HUES48 (cell line): Measurements from ENCODE around the gene RPL15.

Experiments used
- H3K27ac ChIP-seq: one replicate; pipeline ENCODE4 v1.7.0; 2013; ENCODE audit warnings: low read depth, low read length, inconsistent platforms
- H3K27me3 ChIP-seq: 2 replicates; pipeline ENCODE4 v1.6.1; 2013; ENCODE audit warnings: mild to moderate bottlenecking, low read length; ENCODE audit not compliant: control insufficient read depth, insufficient read depth
- H3K36me3 ChIP-seq: 2 replicates; pipeline ENCODE4 v1.6.1; 2013; ENCODE audit warnings: low read length; ENCODE audit not compliant: control insufficient read depth, insufficient read depth
- H3K4me1 ChIP-seq: 2 replicates; pipeline ENCODE4 v1.6.1; 2013; ENCODE audit warnings: mild to moderate bottlenecking, low read length; ENCODE audit not compliant: control insufficient read depth, insufficient read depth
- H3K4me3 ChIP-seq: 2 replicates; pipeline ENCODE4 v1.5.1; 2013; ENCODE audit warnings: mild to moderate bottlenecking, low read depth, low read length
- H3K9ac ChIP-seq: 2 replicates; pipeline ENCODE4 v1.6.1; 2013; ENCODE audit warnings: mild to moderate bottlenecking, low read depth, low read length, moderate library complexity
- H3K9me3 ChIP-seq: 2 replicates; pipeline ENCODE4 v1.6.1; 2013; ENCODE audit warnings: low read length; ENCODE audit not compliant: control insufficient read depth, insufficient read depth

RPL15 gene

GRCh38 chr3:23928524-23928923, 11.6 kb downstream of the RPL15 start:
- Histone ChIP-seq H3K4me1 (peaks cover 6% of the 10 kb centered on the region; the same call in 1 of the 2 replicates), H3K36me3 (no peaks in the 10 kb centered on the region), H3K9ac (no peak overlapping the region), H3K27me3 (no peaks in the 10 kb centered on the region), H3K9me3 (no peaks in the 10 kb centered on the region), H3K27ac (no peak overlapping the region), H3K4me3 (no peak overlapping the region)

GRCh38 chr3:23931597-23931996, 14.7 kb downstream of the RPL15 start:
- Histone ChIP-seq H3K27ac (no peak overlapping the region), H3K4me1 (no peaks in the 10 kb centered on the region), H3K9me3 (no peaks in the 10 kb centered on the region), H3K36me3 (no peaks in the 10 kb centered on the region), H3K9ac (no peak overlapping the region), H3K27me3 (no peaks in the 10 kb centered on the region), H3K4me3 (no peak overlapping the region)

- Histone ChIP-seq H3K27me3 (no peaks in the 10 kb centered on the region), H3K4me3 (no peak overlapping the region), H3K9ac (no peak overlapping the region), H3K9me3 (no peaks in the 10 kb centered on the region), H3K27ac (no peak overlapping the region), H3K36me3 (no peaks in the 10 kb centered on the region), H3K4me1 (no peaks in the 10 kb centered on the region)
Measured at GRCh38 chr3:23932571-23932970, 15.6 kb downstream of the RPL15 start.

GRCh38 chr3:23934253-23934652, 17.3 kb downstream of the RPL15 start:
- Histone ChIP-seq H3K9ac (no peak overlapping the region), H3K4me3 (no peak overlapping the region), H3K27ac (no peak overlapping the region), H3K36me3 (no peaks in the 10 kb centered on the region), H3K27me3 (no peaks in the 10 kb centered on the region), H3K9me3 (no peaks in the 10 kb centered on the region), H3K4me1 (no peaks in the 10 kb centered on the region)

GRCh38 chr3:23937296-23937695, 20.4 kb downstream of the RPL15 start:
- no peak overlapping the region for H3K27ac ChIP-seq
- no peaks in the 10 kb centered on the region for H3K27me3 ChIP-seq
- no peak overlapping the region for H3K9ac ChIP-seq
- no peak overlapping the region for H3K4me3 ChIP-seq
- H3K9me3 ChIP-seq, result no peaks in the 10 kb centered on the region
- H3K36me3 ChIP-seq, result no peaks in the 10 kb centered on the region
- no peaks in the 10 kb centered on the region for H3K4me1 ChIP-seq

- Histone ChIP-seq H3K27me3 (no peaks in the 10 kb centered on the region), H3K9me3 (no peaks in the 10 kb centered on the region), H3K4me3 (no peak overlapping the region), H3K27ac (no peak overlapping the region), H3K4me1 (peaks cover 3% of the 10 kb centered on the region), H3K36me3 (no peaks in the 10 kb centered on the region), H3K9ac (no peak overlapping the region)
Measured at GRCh38 chr3:23938688-23939087, 21.8 kb downstream of the RPL15 start.

- H3K4me3 ChIP-seq, result no peak overlapping the region
- H3K4me1 ChIP-seq, result peaks cover 7% of the 10 kb centered on the region
- no peak overlapping the region for H3K9ac ChIP-seq
Measured at GRCh38 chr3:23940775-23941174, 23.8 kb downstream of the RPL15 start.

GRCh38 chr3:23941440-23941839, 24.5 kb downstream of the RPL15 start:
- Histone ChIP-seq H3K4me1 (peaks cover 7% of the 10 kb centered on the region), H3K4me3 (no peak overlapping the region), H3K27me3 (no peaks in the 10 kb centered on the region), H3K9ac (no peak overlapping the region), H3K9me3 (no peaks in the 10 kb centered on the region), H3K27ac (no peak overlapping the region), H3K36me3 (no peaks in the 10 kb centered on the region)

More at GRCh38 chr3:23940775-23941174, 23.8 kb downstream of the RPL15 start:
- no peaks in the 10 kb centered on the region for H3K9me3 ChIP-seq
- no peak overlapping the region for H3K27ac ChIP-seq
- no peaks in the 10 kb centered on the region for H3K27me3 ChIP-seq
- H3K36me3 ChIP-seq, result no peaks in the 10 kb centered on the region

- no peaks in the 10 kb centered on the region for H3K27me3 ChIP-seq
- no peaks in the 10 kb centered on the region for H3K9me3 ChIP-seq
- no peaks in the 10 kb centered on the region for H3K36me3 ChIP-seq
- peaks cover 17% of the 10 kb centered on the region for H3K4me1 ChIP-seq
- H3K9ac ChIP-seq, result no peak overlapping the region
- no peak overlapping the region for H3K27ac ChIP-seq
- H3K4me3 ChIP-seq, result no peak overlapping the region
Measured at GRCh38 chr3:23942546-23942945, 25.6 kb downstream of the RPL15 start.

GRCh38 chr3:23944007-23944783, 27.3 kb downstream of the RPL15 start:
- Histone ChIP-seq H3K4me1 (peaks cover 19% of the 10 kb centered on the region), H3K9ac (peak overlapping the region; percentile 62), H3K27me3 (no peaks in the 10 kb centered on the region), H3K27ac (peak overlapping the region; percentile 91), H3K36me3 (no peaks in the 10 kb centered on the region), H3K4me3 (peak overlapping the region; percentile 86), H3K9me3 (no peaks in the 10 kb centered on the region)

GRCh38 chr3:23944861-23945662, 28.1 kb downstream of the RPL15 start, which contains the start of gene NR1D2:
TSS of gene NR1D2 (plus strand) at chr3:23945286. CDS start at chr3:23945579, 293 bp downstream.
- Histone ChIP-seq H3K27me3 (no peaks in the 10 kb centered on the region), H3K4me1 (peaks cover 19% of the 10 kb centered on the region)

More at GRCh38 chr3:23944861-23945662, 28.1 kb downstream of the RPL15 start, which contains the start of gene NR1D2:
- peak within 1 kb of the TSS; percentile 92 for H3K9ac ChIP-seq
- H3K27ac ChIP-seq, result peak within 1 kb of the TSS; percentile 91
- H3K4me3 ChIP-seq, result peak within 1 kb of the TSS; percentile 86
- no peaks in the 10 kb centered on the region for H3K36me3 ChIP-seq
- H3K9me3 ChIP-seq, result no peaks in the 10 kb centered on the region
